Measurements from ENCODE around the gene RFX1. TPM values are rescaled to one million over a fixed set of nuclear protein-coding genes. Genes with fewer than 3 reads are reported as not detected.

RFX1 gene
- total RNA-seq, 1 experiment from 2014 or later = 14.9 TPM

DNA sequence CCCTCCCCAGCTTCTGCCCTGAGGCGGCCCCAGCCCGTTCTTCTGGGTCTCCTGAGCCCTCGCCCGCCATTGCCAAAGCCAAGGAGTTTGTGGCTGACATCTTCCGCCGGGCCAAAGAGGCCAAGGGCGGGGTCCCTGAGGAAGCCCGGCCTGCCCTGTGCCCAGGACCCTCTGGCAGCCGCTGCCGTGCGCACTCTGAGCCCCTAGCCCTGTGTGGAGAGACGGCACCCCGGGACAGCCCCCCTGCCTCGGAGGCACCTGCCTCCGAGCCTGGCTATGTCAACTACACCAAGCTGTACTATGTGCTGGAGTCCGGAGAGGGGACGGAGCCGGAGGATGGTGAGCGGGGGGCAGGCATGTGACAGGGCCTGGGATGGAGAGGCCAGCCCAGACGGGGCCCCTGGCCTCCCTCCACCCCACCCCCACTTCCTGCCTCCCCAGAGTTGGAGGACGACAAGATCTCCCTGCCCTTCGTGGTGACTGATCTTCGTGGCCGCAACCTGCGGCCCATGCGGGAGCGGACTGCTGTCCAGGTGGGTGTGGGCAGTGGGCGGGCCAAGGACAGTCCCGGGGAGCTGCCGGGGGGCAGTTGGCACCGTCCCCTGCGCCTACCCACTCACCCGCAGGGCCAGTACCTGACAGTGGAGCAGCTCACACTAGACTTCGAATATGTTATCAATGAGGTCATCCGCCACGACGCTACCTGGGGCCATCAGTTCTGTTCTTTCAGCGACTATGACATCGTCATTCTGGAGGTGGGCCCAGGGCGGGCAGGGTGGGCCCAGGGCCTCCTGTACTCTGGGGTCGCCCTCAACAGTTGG lies 46.8 kb downstream of the RFX1 start:
- no peaks in the 10 kb centered on the region for H3K4me1 Mint-ChIP-seq (ENCODE audit: low read depth, unreplicated experiment)
- CTCF ChIA-PET = interaction anchor here (0.6 kb wide), 1 partner anchor 211 kb away, joined by 4 read pairs; no protein-coding TSS in a partner anchor
- BruUV-seq (replicated peaks) = no TSS peak
- H3K27ac Mint-ChIP-seq (ENCODE audit: unreplicated experiment) = no peak overlapping the region
- no peaks in the 10 kb centered on the region for H3K27me3 Mint-ChIP-seq (ENCODE audit: unreplicated experiment)
- intact Hi-C loops (cut with micrococcal nuclease; ENCODE audit: unreplicated experiment) = no loop called here
- no peak for DNase-seq
- H3K9me3 Mint-ChIP-seq (ENCODE audit: low read depth, unreplicated experiment) = no peaks in the 10 kb centered on the region
- H3K36me3 Mint-ChIP-seq (ENCODE audit: insufficient read depth, unreplicated experiment) = peaks cover 33% of the 10 kb centered on the region
- no peak for TF ChIP-seq CTCF (IDR thresholded peaks at IDR 0.05; ENCODE audit: unreplicated experiment)
- no peak overlapping the region for H3K4me3 Mint-ChIP-seq (ENCODE audit: low read depth, unreplicated experiment)

- no peaks in the 10 kb centered on the region for H3K4me1 Mint-ChIP-seq (ENCODE audit: low read depth, unreplicated experiment)
- H3K27me3 Mint-ChIP-seq (ENCODE audit: unreplicated experiment) = no peaks in the 10 kb centered on the region
- no TSS peak for BruUV-seq (replicated peaks)
- H3K9me3 Mint-ChIP-seq (ENCODE audit: low read depth, unreplicated experiment) = no peaks in the 10 kb centered on the region
- no peak overlapping the region for H3K4me3 Mint-ChIP-seq (ENCODE audit: low read depth, unreplicated experiment)
- intact Hi-C loops (cut with micrococcal nuclease; ENCODE audit: unreplicated experiment) = no loop called here
- H3K27ac Mint-ChIP-seq (ENCODE audit: unreplicated experiment) = no peak overlapping the region
- no peak for TF ChIP-seq CTCF (IDR thresholded peaks at IDR 0.05; ENCODE audit: unreplicated experiment)
- H3K36me3 Mint-ChIP-seq (ENCODE audit: insufficient read depth, unreplicated experiment) = peaks cover 42% of the 10 kb centered on the region
- DNase-seq = no peak
- CTCF ChIA-PET = no interaction called here
These were observed 48.1 kb downstream of the RFX1 start for GRCh38 chr19:13958043-13958442.

GRCh38 chr19:13957051-13957450 lies 49.1 kb downstream of the RFX1 start:
- no peak for TF ChIP-seq CTCF (IDR thresholded peaks at IDR 0.05; ENCODE audit: unreplicated experiment)
- DNase-seq = no peak
- CTCF ChIA-PET = no interaction called here
- Mint-ChIP-seq H3K27ac (ENCODE audit: unreplicated experiment) (no peak overlapping the region), H3K4me3 (ENCODE audit: low read depth, unreplicated experiment) (no peak overlapping the region), H3K9me3 (ENCODE audit: low read depth, unreplicated experiment) (no peaks in the 10 kb centered on the region), H3K27me3 (ENCODE audit: unreplicated experiment) (no peaks in the 10 kb centered on the region), H3K4me1 (ENCODE audit: low read depth, unreplicated experiment) (no peaks in the 10 kb centered on the region), H3K36me3 (ENCODE audit: insufficient read depth, unreplicated experiment) (peaks cover 52% of the 10 kb centered on the region)
- intact Hi-C loops (cut with micrococcal nuclease; ENCODE audit: unreplicated experiment) = no loop called here
- BruUV-seq (replicated peaks) = no TSS peak

GRCh38 chr19:13956365-13956744 lies 49.8 kb downstream of the RFX1 start:
- no peak for DNase-seq
- BruUV-seq (replicated peaks) = no TSS peak
- no peak overlapping the region for H3K4me3 Mint-ChIP-seq (ENCODE audit: low read depth, unreplicated experiment)
- H3K27me3 Mint-ChIP-seq (ENCODE audit: unreplicated experiment) = no peaks in the 10 kb centered on the region
- intact Hi-C loops (cut with micrococcal nuclease; ENCODE audit: unreplicated experiment) = no loop called here
- H3K9me3 Mint-ChIP-seq (ENCODE audit: low read depth, unreplicated experiment) = no peaks in the 10 kb centered on the region
- H3K4me1 Mint-ChIP-seq (ENCODE audit: low read depth, unreplicated experiment) = no peaks in the 10 kb centered on the region
- no peak overlapping the region for H3K27ac Mint-ChIP-seq (ENCODE audit: unreplicated experiment)
- TF ChIP-seq CTCF (IDR thresholded peaks at IDR 0.05; ENCODE audit: unreplicated experiment) = no peak
- peaks cover 58% of the 10 kb centered on the region for H3K36me3 Mint-ChIP-seq (ENCODE audit: insufficient read depth, unreplicated experiment)
- CTCF ChIA-PET = no interaction called here

Data from Calu3 (cell line).